Suprapubic skin (tissue), 4 donors: ENCODE measurements around the gene CNOT4. TPM values are rescaled to one million over a fixed set of nuclear protein-coding genes. Genes with fewer than 3 reads are reported as not detected.
"Not testable (repeated sequence)": the region's sequence is repeated elsewhere in the genome, so short reads cannot be mapped to it uniquely, and the experiment has no call there.

Experiments
- DNase-seq, 2 donors: peaks; one replicate each; pipeline ENCODE4 v3.0.0-alpha.2; 2019; ENCODE audit warnings: low spot score in 2 of 2
- H3K27ac ChIP-seq: fragments of 200-600 bp; sonication (generic); one replicate; pipeline ENCODE4 v1.5.1; 2019
- H3K27me3 ChIP-seq: fragments of 200-600 bp; sonication (generic); one replicate; pipeline ENCODE4 v1.5.1; 2019
- H3K36me3 ChIP-seq: fragments of 200-600 bp; sonication (generic); one replicate; pipeline ENCODE4 v1.5.1; 2019
- H3K4me1 ChIP-seq: fragments of 200-600 bp; sonication (generic); one replicate; pipeline ENCODE4 v1.5.1; 2019
- H3K4me3 ChIP-seq: fragments of 200-600 bp; sonication (generic); one replicate; pipeline ENCODE4 v1.5.1; 2019; ENCODE audit warnings: mild to moderate bottlenecking
- H3K9me3 ChIP-seq: fragments of 200-600 bp; sonication (generic); one replicate; pipeline ENCODE4 v1.5.1; 2019
- CTCF ChIP-seq, 2 donors: fragments of 200-600 bp in 1 of 2; fragments of 450-650 bp in 1 of 2; sonication (generic) in 1 of 2; IDR thresholded peaks; one replicate each; pipeline ENCODE4 v1.5.1; 2016 to 2019; ENCODE audit warnings: antibody characterized with exemption in 2 of 2, mild to moderate bottlenecking in 1 of 2, moderate library complexity in 1 of 2
- EP300 ChIP-seq: sonication (generic); formaldehyde crosslinking; IDR thresholded peaks from one replicate; pipeline ENCODE4 v1.6.1; 2017; ENCODE audit warnings: antibody characterized with exemption
- POLR2A ChIP-seq, 2 donors: fragments of 450-650 bp; IDR thresholded peaks; one replicate each; pipeline ENCODE4 v1.6.1; 2017; ENCODE audit warnings: antibody characterized with exemption in 2 of 2, mild to moderate bottlenecking in 2 of 2, moderate library complexity in 2 of 2
- POLR2AphosphoS5 ChIP-seq, 3 donors: sonication (generic); formaldehyde crosslinking; IDR thresholded peaks; one replicate each; pipeline ENCODE4 v1.6.1; 2017; ENCODE audit warnings: antibody characterized with exemption in 3 of 3
- WGBS: methylation state at CpG from one replicate; pipeline ENCODE4 v1.1.5; 2018; 5-methylcytosine and 5-hydroxymethylcytosine counted together
- total RNA-seq, 4 donors: library from RNA; depleted of rRNA; stranded (reverse); fragments of >200 nt; gene quantifications; one replicate each; pipeline ENCODE4 v1.1.0, GENCODE V29; 2016

Gene CNOT4
- total RNA-seq, 4 donors from 2014 or later = 17.2 to 32.3 (median 22.6) TPM

- Histone ChIP-seq H3K27ac (no peak overlapping the region), H3K4me1 (peaks cover 29% of the 10 kb centered on the region), H3K27me3 (no peaks in the 10 kb centered on the region), H3K9me3 (no peaks in the 10 kb centered on the region), H3K36me3 (no peaks in the 10 kb centered on the region), H3K4me3 (no peak overlapping the region)
- WGBS = 67% methylated on average over 2 of the region's 2 CpGs
- DNase-seq = no peak
- no peak for TF ChIP-seq CTCF (IDR thresholded peaks at IDR 0.05)
- TF ChIP-seq POLR2AphosphoS5 (IDR thresholded peaks at IDR 0.05) = no peak
- no peak for TF ChIP-seq EP300
- no peak for TF ChIP-seq POLR2A (IDR thresholded peaks at IDR 0.05)
Measured at GRCh38 chr7:135501402-135501801, 8.5 kb downstream of the CNOT4 start.

GRCh38 chr7:135499818-135500217 lies 10.1 kb downstream of the CNOT4 start:
- no peaks in the 10 kb centered on the region for H3K9me3 ChIP-seq
- H3K4me3 ChIP-seq = no peak overlapping the region
- H3K27ac ChIP-seq = no peak overlapping the region
- no peaks in the 10 kb centered on the region for H3K36me3 ChIP-seq
- H3K27me3 ChIP-seq = no peaks in the 10 kb centered on the region
- peaks cover 29% of the 10 kb centered on the region for H3K4me1 ChIP-seq
- TF ChIP-seq POLR2AphosphoS5 (IDR thresholded peaks at IDR 0.05) (no peak), POLR2A (IDR thresholded peaks at IDR 0.05) (no peak), EP300 (no peak), CTCF (IDR thresholded peaks at IDR 0.05) (no peak)
- WGBS = 47% methylated on average over 3 of the region's 3 CpGs
- DNase-seq = no peak

GRCh38 chr7:135497161-135497560 lies 12.7 kb downstream of the CNOT4 start:
- not testable (repeated sequence) for DNase-seq, H3K9me3 ChIP-seq, H3K4me3 ChIP-seq, H3K36me3 ChIP-seq, H3K27ac ChIP-seq, H3K27me3 ChIP-seq
- WGBS = over 99% methylated on average over 6 of the region's 6 CpGs
- peaks cover 29% of the 10 kb centered on the region for H3K4me1 ChIP-seq

GRCh38 chr7:135493362-135493761 lies 16.5 kb downstream of the CNOT4 start:
- Histone ChIP-seq H3K9me3 (no peaks in the 10 kb centered on the region), H3K27me3 (no peaks in the 10 kb centered on the region), H3K4me3 (no peak overlapping the region), H3K4me1 (peaks cover 9% of the 10 kb centered on the region), H3K27ac (no peak overlapping the region), H3K36me3 (no peaks in the 10 kb centered on the region)
- TF ChIP-seq POLR2AphosphoS5 (IDR thresholded peaks at IDR 0.05) (no peak), POLR2A (IDR thresholded peaks at IDR 0.05) (no peak), CTCF (IDR thresholded peaks at IDR 0.05) (no peak), EP300 (no peak)
- DNase-seq = no peak
- WGBS = 89% methylated on average over 1 of the region's 1 CpG

- no peaks in the 10 kb centered on the region for H3K4me1 ChIP-seq
- no peak for DNase-seq
- H3K36me3 ChIP-seq = no peaks in the 10 kb centered on the region
- no peak for TF ChIP-seq CTCF (IDR thresholded peaks at IDR 0.05)
- no peak for TF ChIP-seq POLR2A (IDR thresholded peaks at IDR 0.05)
- no peak for TF ChIP-seq POLR2AphosphoS5 (IDR thresholded peaks at IDR 0.05)
- TF ChIP-seq EP300 = no peak
- 92% methylated on average over 4 of the region's 4 CpGs for WGBS
- no peaks in the 10 kb centered on the region for H3K27me3 ChIP-seq
- H3K9me3 ChIP-seq = no peaks in the 10 kb centered on the region
- H3K27ac ChIP-seq = no peak overlapping the region
- H3K4me3 ChIP-seq = no peak overlapping the region
Measured at GRCh38 chr7:135492151-135492550, 17.8 kb downstream of the CNOT4 start.

- Histone ChIP-seq H3K27ac (no peak overlapping the region), H3K36me3 (no peaks in the 10 kb centered on the region), H3K9me3 (no peaks in the 10 kb centered on the region), H3K4me3 (no peak overlapping the region), H3K4me1 (no peaks in the 10 kb centered on the region), H3K27me3 (no peaks in the 10 kb centered on the region)
- no peak for DNase-seq
- TF ChIP-seq EP300 (no peak), POLR2AphosphoS5 (IDR thresholded peaks at IDR 0.05) (no peak), POLR2A (IDR thresholded peaks at IDR 0.05) (no peak), CTCF (IDR thresholded peaks at IDR 0.05) (no peak)
Measured at GRCh38 chr7:135490783-135491182, 19.1 kb downstream of the CNOT4 start.
